ENCODE measurements around the gene ACAT2.

DNA sequence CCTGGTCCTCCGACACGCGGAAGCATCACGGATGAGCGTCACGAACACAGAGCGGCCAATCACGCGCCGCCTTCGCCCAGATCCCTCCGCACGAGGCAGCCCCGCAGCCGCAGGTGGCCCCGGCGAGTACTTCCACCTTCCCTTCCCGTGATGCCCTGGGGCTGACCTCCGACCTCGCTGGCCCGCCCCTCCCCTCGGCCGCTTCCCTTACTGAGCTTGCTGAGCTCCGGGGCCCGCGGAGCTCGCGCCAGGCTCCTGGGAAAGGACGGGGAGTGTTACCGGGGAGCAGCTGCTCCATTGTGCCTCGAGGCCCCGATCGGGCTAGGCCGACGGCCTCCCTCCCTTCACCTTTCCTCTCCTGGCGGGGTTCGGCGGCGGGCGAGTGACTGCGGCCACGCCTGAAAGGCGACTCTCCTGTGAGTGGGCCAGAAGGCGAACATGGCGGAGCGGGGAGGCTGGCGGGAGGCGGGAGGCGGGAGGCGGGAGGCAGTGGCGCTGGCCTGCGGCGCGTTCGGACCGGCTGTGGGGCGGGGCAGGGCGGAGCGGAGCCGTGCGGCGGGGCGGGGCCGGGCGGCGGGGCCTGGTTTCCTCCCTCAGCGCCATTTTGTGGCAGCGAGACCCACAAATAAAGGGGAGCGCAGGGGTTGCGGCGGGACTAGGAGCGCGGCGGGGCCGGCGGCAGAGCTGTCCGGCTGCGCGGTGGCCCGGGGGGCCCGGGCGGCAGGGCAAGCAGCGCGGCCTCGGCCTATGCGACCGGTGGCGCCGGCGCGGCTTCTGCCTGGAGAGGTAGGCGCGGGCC, 34.7 kb upstream of the ACAT2 start, which contains the start of gene WTAP:
- TF ChIP-seq, protein P1, sequence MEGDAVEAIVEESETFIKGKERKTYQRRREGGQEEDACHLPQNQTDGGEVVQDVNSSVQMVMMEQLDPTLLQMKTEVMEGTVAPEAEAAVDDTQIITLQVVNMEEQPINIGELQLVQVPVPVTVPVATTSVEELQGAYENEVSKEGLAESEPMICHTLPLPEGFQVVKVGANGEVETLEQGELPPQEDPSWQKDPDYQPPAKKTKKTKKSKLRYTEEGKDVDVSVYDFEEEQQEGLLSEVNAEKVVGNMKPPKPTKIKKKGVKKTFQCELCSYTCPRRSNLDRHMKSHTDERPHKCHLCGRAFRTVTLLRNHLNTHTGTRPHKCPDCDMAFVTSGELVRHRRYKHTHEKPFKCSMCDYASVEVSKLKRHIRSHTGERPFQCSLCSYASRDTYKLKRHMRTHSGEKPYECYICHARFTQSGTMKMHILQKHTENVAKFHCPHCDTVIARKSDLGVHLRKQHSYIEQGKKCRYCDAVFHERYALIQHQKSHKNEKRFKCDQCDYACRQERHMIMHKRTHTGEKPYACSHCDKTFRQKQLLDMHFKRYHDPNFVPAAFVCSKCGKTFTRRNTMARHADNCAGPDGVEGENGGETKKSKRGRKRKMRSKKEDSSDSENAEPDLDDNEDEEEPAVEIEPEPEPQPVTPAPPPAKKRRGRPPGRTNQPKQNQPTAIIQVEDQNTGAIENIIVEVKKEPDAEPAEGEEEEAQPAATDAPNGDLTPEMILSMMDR (IDR thresholded peaks at IDR 0.05; ENCODE audit: insufficient read depth, low read length), result no peak
- TF ChIP-seq, protein P2, sequence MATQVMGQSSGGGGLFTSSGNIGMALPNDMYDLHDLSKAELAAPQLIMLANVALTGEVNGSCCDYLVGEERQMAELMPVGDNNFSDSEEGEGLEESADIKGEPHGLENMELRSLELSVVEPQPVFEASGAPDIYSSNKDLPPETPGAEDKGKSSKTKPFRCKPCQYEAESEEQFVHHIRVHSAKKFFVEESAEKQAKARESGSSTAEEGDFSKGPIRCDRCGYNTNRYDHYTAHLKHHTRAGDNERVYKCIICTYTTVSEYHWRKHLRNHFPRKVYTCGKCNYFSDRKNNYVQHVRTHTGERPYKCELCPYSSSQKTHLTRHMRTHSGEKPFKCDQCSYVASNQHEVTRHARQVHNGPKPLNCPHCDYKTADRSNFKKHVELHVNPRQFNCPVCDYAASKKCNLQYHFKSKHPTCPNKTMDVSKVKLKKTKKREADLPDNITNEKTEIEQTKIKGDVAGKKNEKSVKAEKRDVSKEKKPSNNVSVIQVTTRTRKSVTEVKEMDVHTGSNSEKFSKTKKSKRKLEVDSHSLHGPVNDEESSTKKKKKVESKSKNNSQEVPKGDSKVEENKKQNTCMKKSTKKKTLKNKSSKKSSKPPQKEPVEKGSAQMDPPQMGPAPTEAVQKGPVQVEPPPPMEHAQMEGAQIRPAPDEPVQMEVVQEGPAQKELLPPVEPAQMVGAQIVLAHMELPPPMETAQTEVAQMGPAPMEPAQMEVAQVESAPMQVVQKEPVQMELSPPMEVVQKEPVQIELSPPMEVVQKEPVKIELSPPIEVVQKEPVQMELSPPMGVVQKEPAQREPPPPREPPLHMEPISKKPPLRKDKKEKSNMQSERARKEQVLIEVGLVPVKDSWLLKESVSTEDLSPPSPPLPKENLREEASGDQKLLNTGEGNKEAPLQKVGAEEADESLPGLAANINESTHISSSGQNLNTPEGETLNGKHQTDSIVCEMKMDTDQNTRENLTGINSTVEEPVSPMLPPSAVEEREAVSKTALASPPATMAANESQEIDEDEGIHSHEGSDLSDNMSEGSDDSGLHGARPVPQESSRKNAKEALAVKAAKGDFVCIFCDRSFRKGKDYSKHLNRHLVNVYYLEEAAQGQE (IDR thresholded peaks at IDR 0.05; ENCODE audit: insufficient replicate concordance, low read depth), result no peak
- TF ChIP-seq SPI1 (IDR thresholded peaks at IDR 0.05; ENCODE audit: borderline replicate concordance, low read depth), result peak; percentile 29; the same call in 1 of the 2 replicates
